CD14-positive monocyte (primary cell): ENCODE results near the gene TMEM14A. TPM values are rescaled to one million over a fixed set of nuclear protein-coding genes. Genes with fewer than 3 reads are reported as not detected.

Experiments
- DNase-seq, 3 donors: peaks; one replicate each; pipeline ENCODE4 v3.0.0-alpha.2; 2011 to 2022
- H2AFZ ChIP-seq: 2 replicates; pipeline ENCODE4 v1.6.0; 2012; ENCODE audit warnings: mild to moderate bottlenecking, low read depth, low read length, inconsistent platforms; ENCODE audit not compliant: insufficient read depth, poor library complexity, severe bottlenecking
- H3K27ac ChIP-seq, 2 donors: 1 replicate in 1 of 2; 2 replicates in 1 of 2; pipeline ENCODE4 v1.5.1; 2012 to 2013; ENCODE audit warnings: low read length in 2 of 2, control low read depth in 1 of 2, inconsistent platforms in 1 of 2, low read depth in 1 of 2, mild to moderate bottlenecking in 1 of 2
- H3K27me3 ChIP-seq, 2 donors: one replicate each; pipeline versions ENCODE4 v1.6.0 to v1.6.1; 2011 to 2013; ENCODE audit warnings: low read length in 2 of 2; ENCODE audit not compliant: control insufficient read depth in 2 of 2, insufficient read depth in 2 of 2
- H3K36me3 ChIP-seq, 2 donors: replicated peaks in 1 of 2; 1 replicate in 1 of 2; 2 replicates in 1 of 2; pipeline versions ENCODE4 v1.5.1 to v1.6.1; 2012 to 2013; ENCODE audit warnings: low read length in 2 of 2, control low read depth in 1 of 2, inconsistent platforms in 1 of 2, mild to moderate bottlenecking in 1 of 2; ENCODE audit not compliant: insufficient read depth in 2 of 2, control insufficient read depth in 1 of 2
- H3K4me1 ChIP-seq, 2 donors: 1 replicate in 1 of 2; 2 replicates in 1 of 2; pipeline versions ENCODE4 v1.5.1 to v1.6.1; 2012 to 2013; ENCODE audit warnings: low read length in 2 of 2, control low read depth in 1 of 2, inconsistent platforms in 1 of 2, mild to moderate bottlenecking in 1 of 2, moderate library complexity in 1 of 2; ENCODE audit not compliant: insufficient read depth in 2 of 2, control insufficient read depth in 1 of 2
- H3K4me2 ChIP-seq: replicated peaks from 2 replicates; pipeline ENCODE3; 2012; ENCODE audit warnings: low read length, moderate library complexity, mild to moderate bottlenecking; ENCODE audit not compliant: poor library complexity, severe bottlenecking; ENCODE audit errors: extremely low read depth
- H3K4me3 ChIP-seq, 3 experiments: fragments of 200-600 bp in 1 of 3; sonication (generic) in 1 of 3; replicated peaks in 1 of 3; 1 replicate in 2 of 3; 2 replicates in 1 of 3; pipeline ENCODE4 v1.5.1; 2011 to 2013; ENCODE audit warnings: low read length in 3 of 3, mild to moderate bottlenecking in 3 of 3, control low read depth in 2 of 3, low read depth in 2 of 3, inconsistent platforms in 1 of 3, moderate library complexity in 1 of 3
- H3K79me2 ChIP-seq: 2 replicates; pipeline ENCODE4 v1.6.0; 2012; ENCODE audit warnings: mild to moderate bottlenecking, control low read depth, inconsistent platforms, low read length, moderate library complexity; ENCODE audit not compliant: insufficient read depth
- H3K9ac ChIP-seq: 2 replicates; pipeline ENCODE4 v1.6.0; 2017; ENCODE audit warnings: low read length, mild to moderate bottlenecking; ENCODE audit not compliant: insufficient read depth, poor library complexity, severe bottlenecking
- H3K9me3 ChIP-seq, 2 donors: replicated peaks in 1 of 2; 1 replicate in 1 of 2; 2 replicates in 1 of 2; pipeline versions ENCODE4 v1.5.1 to v1.6.1; 2012 to 2013; ENCODE audit warnings: low read length in 2 of 2, control low read depth in 1 of 2; ENCODE audit not compliant: control insufficient read depth in 1 of 2, insufficient read depth in 1 of 2
- H4K20me1 ChIP-seq: 2 replicates; pipeline ENCODE4 v1.6.0; 2012; ENCODE audit warnings: mild to moderate bottlenecking, low read length, control low read depth, moderate library complexity; ENCODE audit not compliant: insufficient read depth
- H3K27ac Mint-ChIP-seq, 7 donors: one replicate each; pipeline ENCODE4 v1.8.0; 2020; ENCODE audit warnings: mild to moderate bottlenecking in 7 of 7, mixed read lengths in 7 of 7, moderate library complexity in 6 of 7, inconsistent platforms in 2 of 7
- H3K27me3 Mint-ChIP-seq, 3 donors: one replicate each; pipeline ENCODE4 v1.8.0; 2021 to 2022; ENCODE audit warnings: low read depth in 3 of 3, mild to moderate bottlenecking in 3 of 3, mixed read lengths in 3 of 3, moderate library complexity in 3 of 3, inconsistent platforms in 1 of 3
- H3K36me3 Mint-ChIP-seq, 2 donors: one replicate each; pipeline ENCODE4 v1.8.0; 2020; ENCODE audit warnings: mixed read lengths in 2 of 2, inconsistent platforms in 1 of 2, mild to moderate bottlenecking in 1 of 2
- H3K4me1 Mint-ChIP-seq: one replicate; pipeline ENCODE4 v1.8.0; 2020; ENCODE audit warnings: mild to moderate bottlenecking, mixed read lengths
- H3K4me3 Mint-ChIP-seq, 2 donors: one replicate each; pipeline ENCODE4 v1.8.0; 2020; ENCODE audit warnings: mild to moderate bottlenecking in 2 of 2, mixed read lengths in 2 of 2, moderate library complexity in 1 of 2
- H3K9me3 Mint-ChIP-seq, 7 donors: one replicate each; pipeline ENCODE4 v1.8.0; 2020 to 2022; ENCODE audit warnings: mixed read lengths in 7 of 7, mild to moderate bottlenecking in 6 of 7, moderate library complexity in 6 of 7, inconsistent platforms in 2 of 7
- CTCF ChIP-seq: fragments of 200-600 bp; IDR thresholded peaks from one replicate; pipeline ENCODE4 v1.8.0; 2022; ENCODE audit warnings: antibody characterized with exemption, mild to moderate bottlenecking
- WGBS: methylation state at CpG from one replicate; pipeline ENCODE4 v1.1.5; 2013; ENCODE audit warnings: missing lambda C conversion rate; ENCODE audit not compliant: insufficient coverage; 5-methylcytosine and 5-hydroxymethylcytosine counted together
- intact Hi-C, 2 donors: fragments of 100-400 bp; cut with micrococcal nuclease; formaldehyde crosslinking; loops; one replicate each; pipeline versions ENCODE4 v1.15.0 to v1.15.1; 2023
- polyA plus RNA-seq, 3 donors: library from polyadenylated mRNA; depleted of rRNA in 1 of 3; unstranded in 2 of 3; stranded (reverse) in 1 of 3; fragments of 300-500 nt in 2 of 3; fragments of >200 nt in 1 of 3; fragmentation: Illumina TruSeq in 2 of 3; gene quantifications; 1 replicate in 2 of 3; 2 replicates in 1 of 3; pipeline ENCODE4 v1.2.3, GENCODE V29; 2012 to 2021

TMEM14A gene
- polyA plus RNA-seq, 3 donors = 0.08 to 0.23 (median 0.20) TPM

GRCh38 chr6:52657870-52658269 is 13.0 kb upstream of the TMEM14A start:
- no peaks in the 10 kb centered on the region for H3K4me1 ChIP-seq
- peaks cover 5 to 11% (median 5%) of the 10 kb centered on the region in 3 donors for H3K27me3 Mint-ChIP-seq
- H3K4me3 ChIP-seq = no peak overlapping the region
- no peak overlapping the region for H2AFZ ChIP-seq
- H3K36me3 Mint-ChIP-seq = no peaks in the 10 kb centered on the region
- H3K27me3 ChIP-seq = peaks cover 0 to 2% of the 10 kb centered on the region in 2 donors
- DNase-seq = no peak
- no peaks in the 10 kb centered on the region for H4K20me1 ChIP-seq
- H3K9me3 Mint-ChIP-seq = peaks cover 0 to 8% (median 4%) of the 10 kb centered on the region in 7 donors
- H3K27ac Mint-ChIP-seq = no peak overlapping the region
- H3K27ac ChIP-seq = no peak overlapping the region
- no peaks in the 10 kb centered on the region for H3K79me2 ChIP-seq
- H3K9me3 ChIP-seq = peaks cover 0 to 4% of the 10 kb centered on the region in 2 donors
- no peak for TF ChIP-seq CTCF
- H3K4me2 ChIP-seq = no peak overlapping the region
- H3K9ac ChIP-seq = no peak overlapping the region
- WGBS = 94% methylated on average over 2 of the region's 4 CpGs
- H3K4me3 Mint-ChIP-seq = no peak overlapping the region
- H3K4me1 Mint-ChIP-seq = no peaks in the 10 kb centered on the region
- intact Hi-C loops = no loop called here
- H3K36me3 ChIP-seq = no peaks in the 10 kb centered on the region

GRCh38 chr6:52661551-52661950 is 9.4 kb upstream of the TMEM14A start:
- Histone ChIP-seq H3K79me2 (no peaks in the 10 kb centered on the region), H3K27me3 (peaks cover 11 to 27% of the 10 kb centered on the region in 2 donors), H3K9ac (no peak overlapping the region), H4K20me1 (no peaks in the 10 kb centered on the region), H3K4me3 (no peak overlapping the region), H3K4me2 (no peak overlapping the region), H3K36me3 (no peaks in the 10 kb centered on the region), H2AFZ (no peak overlapping the region), H3K9me3 (peaks cover 0 to 4% of the 10 kb centered on the region in 2 donors), H3K27ac (no peak overlapping the region), H3K4me1 (peaks cover 16 to 21% of the 10 kb centered on the region in 2 donors)
- Mint-ChIP-seq H3K4me1 (no peaks in the 10 kb centered on the region), H3K36me3 (no peaks in the 10 kb centered on the region), H3K4me3 (no peak overlapping the region), H3K27me3 (peaks cover 4 to 8% (median 5%) of the 10 kb centered on the region in 3 donors), H3K9me3 (peaks cover 0 to 5% (median 2%) of the 10 kb centered on the region in 7 donors), H3K27ac (no peak overlapping the region)
- DNase-seq = no peak
- TF ChIP-seq CTCF = no peak
- intact Hi-C loops = loop anchor here (10.0 kb wide), 2 partner anchors 87 to 357 kb away; partner anchors contain the start of gene TRAM2 (in 2 of the 2)
- 65% methylated on average over 3 of the region's 3 CpGs for WGBS
